HCT116 (cell line): Measurements from ENCODE around the gene SYT9.

Experiments used
- EZH2 ChIP-seq: fragments of 200-600 bp; sonication (generic); IDR thresholded peaks from 2 replicates; pipeline ENCODE4 v1.6.1; 2017; ENCODE audit warnings: antibody characterized with exemption, mixed run types
- ZFX ChIP-seq: fragments of 450-650 bp; IDR thresholded peaks from 2 replicates; pipeline ENCODE4 v1.6.1; 2017

DNA sequence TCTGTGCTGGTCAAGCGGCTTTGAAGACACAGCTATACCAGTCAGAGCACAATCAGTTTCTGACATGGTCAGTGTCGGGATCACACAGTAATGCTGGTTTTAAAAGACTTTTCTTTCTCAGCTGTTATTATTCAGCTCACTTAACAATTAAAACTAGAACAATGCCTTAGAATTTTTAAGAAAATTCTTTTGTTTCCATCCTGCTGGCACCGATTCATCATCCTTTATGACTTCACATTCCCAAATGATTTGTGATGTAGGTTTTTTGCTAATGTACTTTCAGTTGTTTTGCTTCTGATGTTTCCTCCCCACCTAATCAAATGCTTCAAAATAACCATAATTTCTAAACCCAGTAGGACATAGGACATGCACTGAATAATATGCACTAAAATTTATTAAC lies 199.1 kb downstream of the SYT9 start:
- no peak for TF ChIP-seq EZH2
- no peak for TF ChIP-seq ZFX
